Gastrocnemius medialis (tissue), 4 donors: ENCODE data around the gene WDR13. TPM values are rescaled to one million over a fixed set of nuclear protein-coding genes. Genes with fewer than 3 reads are reported as not detected.

Experiments used
- ATAC-seq, 2 donors: fragments of 150-250 bp; one replicate each; pipeline ENCODE4 v1.9.1; 2016
- DNase-seq, 2 donors: peaks; one replicate each; pipeline ENCODE4 v3.0.0-alpha.2; 2019
- H3K27ac ChIP-seq, 4 donors: fragments of 200-600 bp; sonication (generic); 1 replicate in 1 of 4; 2 replicates in 3 of 4; pipeline ENCODE4 v1.5.1; 2016 to 2018; ENCODE audit warnings: mild to moderate bottlenecking in 2 of 4, moderate library complexity in 1 of 4
- H3K27me3 ChIP-seq, 3 donors: fragments of 200-600 bp; sonication (generic) in 2 of 3; 1 replicate in 1 of 3; 2 replicates in 2 of 3; pipeline versions ENCODE4 v1.5.1 to v1.6.0; 2016 to 2019; ENCODE audit warnings: mild to moderate bottlenecking in 1 of 3, moderate library complexity in 1 of 3
- H3K36me3 ChIP-seq, 2 donors: fragments of 200-600 bp; sonication (generic) in 1 of 2; one replicate each; pipeline ENCODE4 v1.5.1; 2017 to 2018
- H3K4me1 ChIP-seq, 2 donors: fragments of 200-600 bp; sonication (generic) in 1 of 2; one replicate each; pipeline ENCODE4 v1.5.1; 2016 to 2017; ENCODE audit warnings: mild to moderate bottlenecking in 2 of 2
- H3K4me3 ChIP-seq, 4 donors: fragments of 200-600 bp; sonication (generic) in 3 of 4; 1 replicate in 1 of 4; 2 replicates in 3 of 4; pipeline ENCODE4 v1.5.1; 2016 to 2019; ENCODE audit warnings: mild to moderate bottlenecking in 2 of 4
- H3K9me3 ChIP-seq, 3 donors: fragments of 200-600 bp; sonication (generic) in 2 of 3; 1 replicate in 1 of 3; 2 replicates in 2 of 3; pipeline ENCODE4 v1.5.1; 2016 to 2019
- CTCF ChIP-seq, 5 experiments: fragments of 450-650 bp in 3 of 5; fragments of 200-600 bp in 2 of 5; sonication (generic) in 2 of 5; IDR thresholded peaks in 4 of 5; conservative IDR thresholded peaks in 1 of 5; 1 replicate in 4 of 5; 2 replicates in 1 of 5; pipeline ENCODE4 v1.5.1; 2016 to 2019; ENCODE audit warnings: antibody characterized with exemption in 5 of 5, mild to moderate bottlenecking in 3 of 5, moderate library complexity in 3 of 5
- POLR2A ChIP-seq, 2 donors: fragments of 450-650 bp; IDR thresholded peaks; one replicate each; pipeline ENCODE4 v1.6.1; 2017; ENCODE audit warnings: antibody characterized with exemption in 2 of 2, mild to moderate bottlenecking in 2 of 2, moderate library complexity in 2 of 2
- in situ Hi-C, 4 donors: fragments of 200-750 bp; cut with MboI; loops; one replicate each; pipeline versions ENCODE4 v1.15.0 to v1.8.0; 2017; ENCODE audit warnings: low sequenced_read_pairs in 4 of 4
- intact Hi-C: fragments of 100-400 bp; cut with DNase I; formaldehyde crosslinking; loops from one replicate; pipeline ENCODE4 v1.15.1; 2023; ENCODE audit warnings: low total_unique reads
- total RNA-seq, 4 donors: library from RNA; depleted of rRNA; stranded (reverse); fragments of >200 nt; gene quantifications; one replicate each; pipeline versions ENCODE4 v1.1.0 to v1.2.3, GENCODE V29; 2016

WDR13 gene
- total RNA-seq, 4 donors from 2014 or later = 82.7 to 143 (median 133) TPM

DNA sequence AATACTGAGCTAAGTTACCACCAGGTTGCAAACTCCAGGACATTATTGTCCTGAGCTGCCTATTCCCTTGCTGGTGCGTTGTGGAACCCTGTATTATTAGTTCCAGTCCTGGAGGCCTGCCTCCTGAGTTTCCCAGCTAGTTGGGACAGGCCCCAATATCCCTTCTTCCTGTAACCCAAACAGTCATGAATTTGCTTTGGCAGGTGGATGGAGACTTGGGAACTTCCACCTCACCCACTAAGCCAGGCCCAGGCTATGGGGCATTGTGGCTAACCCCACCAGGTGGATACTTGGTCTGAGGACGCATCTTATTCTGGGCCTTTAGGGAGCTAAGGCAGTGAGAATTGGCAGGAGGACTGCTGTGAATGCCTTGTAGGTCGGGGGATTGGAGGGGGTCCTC, 18.0 kb upstream of the WDR13 start:
- H3K27me3 ChIP-seq = no peaks in the 10 kb centered on the region
- intact Hi-C loops = loop anchor here (10.0 kb wide), 1 partner anchor 104 kb away; the partner anchor contains the start of genes FTSJ1 and SLC38A5
- H3K4me1 ChIP-seq = peaks cover 11 to 14% of the 10 kb centered on the region in 2 donors
- no peak overlapping the region for H3K4me3 ChIP-seq
- ATAC-seq (no peak), DNase-seq (no peak)
- peaks cover 0 to 36% of the 10 kb centered on the region in 2 donors for H3K36me3 ChIP-seq
- H3K27ac ChIP-seq = no peak overlapping the region
- in situ Hi-C loops = no loop called here
- H3K9me3 ChIP-seq = no peaks in the 10 kb centered on the region
- TF ChIP-seq POLR2A (IDR thresholded peaks at IDR 0.05) = no peak
- TF ChIP-seq CTCF (IDR thresholded peaks at IDR 0.05 in 4 of 5, conservative IDR thresholded peaks at IDR 0.05 in 1 of 5) = no peak

GRCh38 chrX:48580662-48581061, 16.6 kb upstream of the WDR13 start:
- no peaks in the 10 kb centered on the region for H3K27me3 ChIP-seq
- ATAC-seq (no peak), DNase-seq (no peak)
- TF ChIP-seq CTCF (IDR thresholded peaks at IDR 0.05 in 4 of 5, conservative IDR thresholded peaks at IDR 0.05 in 1 of 5) (no peak), POLR2A (IDR thresholded peaks at IDR 0.05) (no peak)
- no peaks in the 10 kb centered on the region for H3K9me3 ChIP-seq
- no peak overlapping the region for H3K27ac ChIP-seq
- in situ Hi-C loops = no loop called here
- intact Hi-C loops = no loop called here
- H3K4me3 ChIP-seq = no peak overlapping the region
- peaks cover 7 to 12% of the 10 kb centered on the region in 2 donors for H3K4me1 ChIP-seq
- H3K36me3 ChIP-seq = peaks cover 0 to 32% of the 10 kb centered on the region in 2 donors

GRCh38 chrX:48584698-48585097, 12.6 kb upstream of the WDR13 start:
- no peak overlapping the region for H3K27ac ChIP-seq
- no peaks in the 10 kb centered on the region for H3K9me3 ChIP-seq
- H3K27me3 ChIP-seq = no peaks in the 10 kb centered on the region
- in situ Hi-C loops (no loop called here), intact Hi-C loops (no loop called here)
- no peak overlapping the region for H3K4me3 ChIP-seq
- no peaks in the 10 kb centered on the region for H3K4me1 ChIP-seq
- ATAC-seq (no peak), DNase-seq (no peak)
- no peaks in the 10 kb centered on the region for H3K36me3 ChIP-seq
- TF ChIP-seq CTCF (IDR thresholded peaks at IDR 0.05 in 4 of 5, conservative IDR thresholded peaks at IDR 0.05 in 1 of 5) = no peak
- TF ChIP-seq POLR2A (IDR thresholded peaks at IDR 0.05) = no peak

GRCh38 chrX:48589482-48590162, 7.7 kb upstream of the WDR13 start:
- TF ChIP-seq POLR2A (IDR thresholded peaks at IDR 0.05) = peak in 1 of 2 donors; percentile 47
- no peak for TF ChIP-seq CTCF (IDR thresholded peaks at IDR 0.05 in 4 of 5, conservative IDR thresholded peaks at IDR 0.05 in 1 of 5)
- peak overlapping the region; percentile 62 to 77 (median 72) for H3K27ac ChIP-seq
- intact Hi-C loops = loop anchor here (10.0 kb wide), 1 partner anchor 85 kb away; no protein-coding TSS in a partner anchor
- ATAC-seq (peak in 1 of 2 donors; percentile 43), DNase-seq (no peak)
- in situ Hi-C loops = no loop called here
- H3K27me3 ChIP-seq = no peaks in the 10 kb centered on the region
- H3K36me3 ChIP-seq = no peaks in the 10 kb centered on the region
- no peaks in the 10 kb centered on the region for H3K4me1 ChIP-seq
- no peaks in the 10 kb centered on the region for H3K9me3 ChIP-seq
- peak overlapping the region in 2 of 4 donors; percentile 23 to 37 for H3K4me3 ChIP-seq
